GM18868 (cell line): ENCODE results near the gene PLA2G2A.
"Not testable (repeated sequence)": the region's sequence is repeated elsewhere in the genome, so short reads cannot be mapped to it uniquely, and the experiment has no call there.

ENCODE experiments used
- ATAC-seq: cut with Tn5 transposase; IDR thresholded peaks from one replicate; pipeline ENCODE4 v1.9.1; 2021; ENCODE audit warnings: mild to moderate bottlenecking, moderate library complexity; ENCODE audit not compliant: unreplicated experiment

PLA2G2A gene

GRCh38 chr1:19979494-19979977 lies at the start of gene PLA2G2A:
TSS of gene PLA2G2A (minus strand) at chr1:19979618. CDS start at chr1:19978773, 845 bp downstream.
- ATAC-seq, result no peak

- ATAC-seq, result no peak
Observed at GRCh38 chr1:20028726-20029125, 49.3 kb upstream of the PLA2G2A start.

- no peak for ATAC-seq
Observed at GRCh38 chr1:20028125-20028524, 48.7 kb upstream of the PLA2G2A start.

- ATAC-seq, result no peak
Observed at GRCh38 chr1:20017741-20018140, 38.3 kb upstream of the PLA2G2A start.

- ATAC-seq, result no peak
Observed at GRCh38 chr1:20014153-20014552, 34.7 kb upstream of the PLA2G2A start.

GRCh38 chr1:20010016-20010415 lies 30.6 kb upstream of the PLA2G2A start:
- no peak for ATAC-seq

- no peak for ATAC-seq
Observed at GRCh38 chr1:20009212-20009611, 29.8 kb upstream of the PLA2G2A start.

GRCh38 chr1:20008391-20008841 lies 29.0 kb upstream of the PLA2G2A start:
- no peak for ATAC-seq

GRCh38 chr1:19998823-19999222 lies 19.4 kb upstream of the PLA2G2A start:
- ATAC-seq, result not testable (repeated sequence)

GRCh38 chr1:19990689-19991088 lies 11.3 kb upstream of the PLA2G2A start:
- no peak for ATAC-seq

- not testable (repeated sequence) for ATAC-seq
Observed at GRCh38 chr1:19990182-19990582, 10.8 kb upstream of the PLA2G2A start.

- ATAC-seq, result no peak
Observed at GRCh38 chr1:19988267-19989006, 9.0 kb upstream of the PLA2G2A start.

- no peak for ATAC-seq
Observed at GRCh38 chr1:19987719-19988118, 8.3 kb upstream of the PLA2G2A start.

- ATAC-seq, result not testable (repeated sequence)
Observed at GRCh38 chr1:19984409-19985016, 5.1 kb upstream of the PLA2G2A start.

GRCh38 chr1:19981507-19982312 lies 2.3 kb upstream of the PLA2G2A start:
- ATAC-seq, result no peak

- no peak for ATAC-seq
Observed at GRCh38 chr1:19981170-19981506, 1.7 kb upstream of the PLA2G2A start.

- ATAC-seq, result no peak
Observed at GRCh38 chr1:19980314-19980713, 896 bp upstream of the PLA2G2A start.

GRCh38 chr1:19978143-19978542 lies 1.3 kb downstream of the PLA2G2A start:
- no peak for ATAC-seq

- ATAC-seq, result no peak
Observed at GRCh38 chr1:19976317-19977003, 3.0 kb downstream of the PLA2G2A start.

GRCh38 chr1:19975423-19976193 lies 3.8 kb downstream of the PLA2G2A start:
- ATAC-seq, result no peak
